Osteoblast (primary cell): ENCODE results near the gene TNS4. TPM values are rescaled to one million over a fixed set of nuclear protein-coding genes. Genes with fewer than 3 reads are reported as not detected.

Experiments
- DNase-seq: peaks from one replicate; pipeline ENCODE4 v3.0.0; 2011; ENCODE audit warnings: low spot score, mixed read lengths; ENCODE audit not compliant: insufficient read length; ENCODE audit errors: missing footprints
- H2AFZ ChIP-seq: 2 replicates; pipeline ENCODE4 v1.6.0; 2011; ENCODE audit warnings: mild to moderate bottlenecking, low read length
- H3K27ac ChIP-seq: 2 replicates; pipeline ENCODE4 v1.5.1; 2011; ENCODE audit warnings: mild to moderate bottlenecking, low read depth, low read length, moderate library complexity
- H3K27me3 ChIP-seq: 2 replicates; pipeline ENCODE4 v1.6.0; 2012; ENCODE audit warnings: mild to moderate bottlenecking, control low read depth, inconsistent platforms, low read length, moderate library complexity; ENCODE audit not compliant: insufficient read depth
- H3K36me3 ChIP-seq: 2 replicates; pipeline ENCODE4 v1.5.1; 2011; ENCODE audit warnings: mild to moderate bottlenecking, low read length, control low read depth, moderate library complexity; ENCODE audit not compliant: insufficient read depth
- H3K4me1 ChIP-seq: 2 replicates; pipeline ENCODE4 v1.5.1; 2011; ENCODE audit warnings: mild to moderate bottlenecking, low read length, control low read depth, moderate library complexity; ENCODE audit not compliant: insufficient read depth
- H3K4me2 ChIP-seq: 2 replicates; pipeline ENCODE4 v1.6.0; 2011; ENCODE audit warnings: mild to moderate bottlenecking, low read length; ENCODE audit not compliant: insufficient read depth
- H3K4me3 ChIP-seq: fragments of 200-600 bp; sonication (generic); 3 replicates; pipeline ENCODE4 v1.5.1; 2012; ENCODE audit warnings: mild to moderate bottlenecking, low read length, inconsistent platforms; ENCODE audit not compliant: insufficient read depth
- H3K79me2 ChIP-seq: 2 replicates; pipeline ENCODE4 v1.6.0; 2012; ENCODE audit warnings: mild to moderate bottlenecking, low read length, control low read depth, inconsistent platforms; ENCODE audit not compliant: insufficient read depth
- H3K9me3 ChIP-seq: 2 replicates; pipeline ENCODE4 v1.5.1; 2011; ENCODE audit warnings: low read depth, low read length, control low read depth
- H4K20me1 ChIP-seq: 2 replicates; pipeline ENCODE4 v1.6.0; 2012; ENCODE audit warnings: mild to moderate bottlenecking, low read length, control low read depth; ENCODE audit not compliant: insufficient read depth
- CTCF ChIP-seq: IDR thresholded peaks from 2 replicates; pipeline ENCODE4 v1.5.1; 2011; ENCODE audit warnings: mild to moderate bottlenecking, low read depth, low read length, moderate library complexity; ENCODE audit errors: extremely low read depth
- total RNA-seq: library from RNA; depleted of rRNA; stranded (reverse); fragments of >200 nt; gene quantifications from 2 replicates; pipeline ENCODE4 v1.2.3, GENCODE V29; 2012

Gene TNS4
- total RNA-seq, 1 donor: under 0.01 TPM

DNA sequence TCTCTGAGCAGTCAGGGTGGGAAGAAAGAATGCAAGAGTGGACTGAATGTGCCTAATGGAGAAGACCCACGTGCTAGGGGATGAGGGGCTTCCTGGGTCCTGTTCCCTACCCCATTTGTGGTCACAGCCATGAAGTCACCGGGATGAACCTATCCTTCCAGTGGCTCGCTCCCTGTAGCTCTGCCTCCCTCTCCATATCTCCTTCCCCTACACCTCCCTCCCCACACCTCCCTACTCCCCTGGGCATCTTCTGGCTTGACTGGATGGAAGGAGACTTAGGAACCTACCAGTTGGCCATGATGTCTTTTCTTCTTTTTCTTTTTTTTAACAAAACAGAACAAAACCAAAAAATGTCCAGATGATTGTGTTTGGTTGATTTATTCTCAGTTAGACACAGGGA, 44.1 kb downstream of the TNS4 start:
- Histone ChIP-seq H3K4me2 (no peak overlapping the region), H3K79me2 (peaks cover 20% of the 10 kb centered on the region), H3K27me3 (no peaks in the 10 kb centered on the region), H3K36me3 (peaks cover 77% of the 10 kb centered on the region), H4K20me1 (peaks cover 64% of the 10 kb centered on the region), H3K27ac (peak overlapping the region; percentile 70), H3K9me3 (no peaks in the 10 kb centered on the region), H3K4me3 (no peak overlapping the region), H2AFZ (no peak overlapping the region), H3K4me1 (peaks cover 51% of the 10 kb centered on the region)
- no peak for TF ChIP-seq CTCF
- peak; percentile 82 for DNase-seq

DNA sequence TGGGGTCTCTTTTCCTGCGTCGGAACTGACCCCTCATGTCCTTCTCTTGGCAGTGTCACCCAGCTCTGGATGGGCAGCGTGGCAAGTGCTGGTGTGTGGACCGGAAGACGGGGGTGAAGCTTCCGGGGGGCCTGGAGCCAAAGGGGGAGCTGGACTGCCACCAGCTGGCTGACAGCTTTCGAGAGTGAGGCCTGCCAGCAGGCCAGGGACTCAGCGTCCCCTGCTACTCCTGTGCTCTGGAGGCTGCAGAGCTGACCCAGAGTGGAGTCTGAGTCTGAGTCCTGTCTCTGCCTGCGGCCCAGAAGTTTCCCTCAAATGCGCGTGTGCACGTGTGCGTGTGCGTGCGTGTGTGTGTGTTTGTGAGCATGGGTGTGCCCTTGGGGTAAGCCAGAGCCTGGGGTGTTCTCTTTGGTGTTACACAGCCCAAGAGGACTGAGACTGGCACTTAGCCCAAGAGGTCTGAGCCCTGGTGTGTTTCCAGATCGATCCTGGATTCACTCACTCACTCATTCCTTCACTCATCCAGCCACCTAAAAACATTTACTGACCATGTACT, 44.9 kb downstream of the TNS4 start:
- peak overlapping the region; percentile 70 for H3K27ac ChIP-seq
- H3K9me3 ChIP-seq: no peaks in the 10 kb centered on the region
- H3K4me2 ChIP-seq: no peak overlapping the region
- H2AFZ ChIP-seq: no peak overlapping the region
- H3K4me1 ChIP-seq: peaks cover 60% of the 10 kb centered on the region
- peak; percentile 82 for DNase-seq
- H3K79me2 ChIP-seq: peaks cover 25% of the 10 kb centered on the region
- H3K4me3 ChIP-seq: no peak overlapping the region
- no peaks in the 10 kb centered on the region for H3K27me3 ChIP-seq
- H4K20me1 ChIP-seq: peaks cover 68% of the 10 kb centered on the region
- peaks cover 86% of the 10 kb centered on the region for H3K36me3 ChIP-seq
- no peak for TF ChIP-seq CTCF

DNA sequence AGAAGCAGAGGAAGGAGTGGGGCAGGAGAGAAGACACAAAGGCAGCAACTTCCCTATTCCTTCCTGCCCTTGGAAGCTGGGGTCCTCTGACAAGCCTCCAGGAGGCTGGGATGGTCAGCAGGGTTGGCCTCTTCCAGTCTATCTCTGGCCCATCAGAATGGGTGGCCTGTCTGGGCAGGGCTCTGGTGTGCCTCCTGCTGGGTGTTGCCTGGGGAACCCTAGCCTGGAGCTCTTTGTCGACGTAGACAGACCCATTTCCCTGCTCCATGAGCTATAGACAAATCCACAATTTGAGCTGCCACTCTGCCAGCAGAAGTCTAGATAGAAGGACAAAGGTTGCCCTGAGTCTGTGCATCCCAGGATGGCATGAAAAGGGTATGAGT, 46.8 kb downstream of the TNS4 start:
- no peak for DNase-seq
- Histone ChIP-seq H3K79me2 (peaks cover 44% of the 10 kb centered on the region), H3K27me3 (no peaks in the 10 kb centered on the region), H4K20me1 (peaks cover 82% of the 10 kb centered on the region), H3K4me1 (peaks cover 77% of the 10 kb centered on the region), H3K4me2 (no peak overlapping the region), H3K4me3 (no peak overlapping the region), H3K27ac (peak overlapping the region; percentile 82), H3K9me3 (no peaks in the 10 kb centered on the region), H3K36me3 (peaks cover 98% of the 10 kb centered on the region), H2AFZ (no peak overlapping the region)
- no peak for TF ChIP-seq CTCF

GRCh38 chr17:40453881-40454612, 47.4 kb downstream of the TNS4 start:
- peaks cover 93% of the 10 kb centered on the region for H3K36me3 ChIP-seq
- peaks cover 78% of the 10 kb centered on the region for H3K4me1 ChIP-seq
- H3K79me2 ChIP-seq: peaks cover 48% of the 10 kb centered on the region

More at GRCh38 chr17:40453881-40454612, 47.4 kb downstream of the TNS4 start:
- Histone ChIP-seq H3K9me3 (no peaks in the 10 kb centered on the region), H2AFZ (no peak overlapping the region), H4K20me1 (peaks cover 80% of the 10 kb centered on the region), H3K4me3 (no peak overlapping the region), H3K4me2 (no peak overlapping the region), H3K27ac (peak overlapping the region; percentile 82), H3K27me3 (no peaks in the 10 kb centered on the region)
- TF ChIP-seq CTCF: no peak
- DNase-seq: peak; percentile 79
